HG03558 (cell line): Measurements from ENCODE around the gene TMEM131L.
"Not testable (repeated sequence)": the region's sequence is repeated elsewhere in the genome, so short reads cannot be mapped to it uniquely, and the experiment has no call there.

Source experiments
- ATAC-seq: cut with Tn5 transposase; IDR thresholded peaks from one replicate; pipeline ENCODE4 v1.9.1; 2021; ENCODE audit warnings: moderate number of reproducible peaks; ENCODE audit not compliant: unreplicated experiment; ENCODE audit errors: extremely low read depth

The TMEM131L gene

DNA sequence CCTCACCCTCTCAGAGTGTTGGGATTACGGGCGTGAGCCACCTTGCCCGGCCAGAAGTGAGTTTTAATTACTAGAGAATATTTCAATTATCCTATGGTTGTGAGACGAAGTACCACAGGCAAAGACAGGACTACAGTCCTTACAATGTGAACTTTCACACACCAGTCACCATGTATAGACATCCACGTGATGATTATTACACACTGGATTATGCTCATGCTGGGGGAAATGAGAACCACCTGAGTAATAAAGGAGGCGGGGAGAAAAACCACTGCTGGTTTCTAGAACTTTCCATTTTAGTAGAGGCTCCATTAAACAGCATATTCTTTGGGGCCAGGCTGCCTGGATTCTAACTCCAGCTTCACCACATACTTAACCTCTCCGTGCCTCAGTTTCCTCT is 175.4 kb downstream of the TMEM131L start:
- no peak for ATAC-seq

DNA sequence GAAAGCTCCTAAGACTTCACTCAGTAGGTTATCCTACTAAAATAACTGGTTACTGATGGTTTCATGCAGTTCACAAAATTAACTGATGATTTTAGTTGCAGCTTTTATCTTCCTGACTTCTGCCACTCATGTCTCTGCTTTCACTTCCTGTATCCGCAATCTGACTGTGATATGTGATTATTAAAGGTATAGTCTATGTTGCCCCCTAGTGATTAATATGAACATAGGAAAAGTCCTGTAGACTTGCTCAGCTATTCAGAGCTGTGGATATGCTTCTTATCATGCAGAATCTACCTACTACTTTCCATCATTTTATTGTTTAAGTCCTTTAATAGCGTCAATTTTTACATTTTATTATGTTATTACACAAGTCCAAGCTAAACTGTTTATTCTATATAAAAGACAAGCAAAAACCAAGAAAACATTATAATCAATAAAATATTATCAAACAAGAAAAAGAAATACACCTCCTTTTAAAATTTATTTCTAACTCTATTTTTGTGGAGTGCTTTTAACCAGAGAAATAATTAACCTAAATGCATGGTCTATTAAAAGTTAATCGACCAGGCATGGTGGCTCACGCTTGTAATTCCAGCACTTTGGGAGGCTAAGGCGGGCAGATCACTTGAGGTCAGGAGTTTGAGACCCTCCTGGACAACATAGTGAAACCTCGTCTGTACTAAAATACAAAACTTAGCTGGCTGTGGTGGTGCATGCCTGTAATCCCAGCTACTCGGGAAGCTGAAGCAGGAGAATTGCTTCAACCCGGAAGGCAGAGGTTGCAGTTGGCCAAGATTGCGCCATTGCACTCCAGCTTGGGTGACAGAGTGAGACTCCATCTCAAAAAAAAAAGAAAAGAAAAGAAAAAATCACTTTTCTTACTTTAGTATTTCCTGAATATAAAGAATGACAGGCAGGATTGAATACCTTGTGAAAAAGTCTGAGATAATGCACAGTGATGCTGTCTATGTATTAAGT is 177.5 kb downstream of the TMEM131L start:
- ATAC-seq, result peak; percentile 90

DNA sequence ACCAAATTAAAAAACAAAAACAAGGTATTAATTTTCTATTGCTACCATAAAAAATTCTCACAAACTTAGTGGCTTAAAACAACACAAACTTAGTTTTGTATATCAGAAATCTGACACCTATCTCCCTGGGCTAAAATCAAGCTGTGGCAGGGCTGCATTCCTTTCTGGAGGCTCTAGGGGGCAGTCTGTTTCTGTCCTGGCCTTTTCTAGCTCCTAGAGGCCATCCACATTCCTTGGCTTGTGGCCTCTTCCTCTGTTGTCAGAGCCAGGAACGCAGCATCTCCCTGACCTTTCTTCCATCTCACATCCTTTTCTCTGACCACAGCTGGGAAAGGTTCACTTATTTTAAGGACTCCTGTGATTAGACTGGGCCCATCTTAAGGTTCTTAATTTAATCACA is 179.0 kb downstream of the TMEM131L start:
- ATAC-seq, result no peak

DNA sequence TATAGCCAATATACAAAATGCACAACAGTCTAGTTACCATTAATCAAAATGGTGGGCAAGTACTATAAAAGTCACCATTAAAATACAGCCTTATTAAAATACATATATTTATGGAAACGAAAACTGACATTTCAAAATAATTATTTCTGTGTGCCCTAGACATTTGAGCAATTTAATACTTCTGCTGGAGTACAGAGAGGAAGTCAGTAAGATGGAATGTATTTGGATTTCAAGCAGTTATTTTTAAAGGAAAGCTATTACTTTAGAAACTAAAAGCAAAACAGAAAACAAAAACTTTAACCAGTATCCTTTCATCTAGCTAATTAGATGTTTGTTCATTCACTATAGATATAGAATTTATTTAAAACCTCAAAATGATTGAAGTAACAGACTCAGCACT is 180.1 kb downstream of the TMEM131L start:
- ATAC-seq, result no peak

DNA sequence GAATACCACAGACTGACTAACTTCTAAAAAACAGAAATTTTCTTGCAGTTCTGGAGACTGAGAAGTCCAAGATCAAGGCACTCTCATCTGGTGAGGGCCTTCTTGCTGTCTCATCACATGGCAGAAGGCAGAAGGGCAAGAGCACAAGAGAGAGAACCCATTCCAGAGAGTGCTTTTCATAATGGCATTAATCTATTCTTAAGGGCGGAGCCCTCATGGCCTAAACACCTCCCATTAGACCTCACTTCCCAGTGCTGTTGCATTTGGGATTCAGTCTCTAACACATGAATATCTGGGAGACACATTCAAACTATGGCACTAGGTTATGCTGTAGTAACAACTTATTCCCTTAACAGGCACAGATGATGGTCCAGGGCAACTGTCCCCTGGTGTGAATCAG is 180.8 kb downstream of the TMEM131L start:
- ATAC-seq, result no peak

DNA sequence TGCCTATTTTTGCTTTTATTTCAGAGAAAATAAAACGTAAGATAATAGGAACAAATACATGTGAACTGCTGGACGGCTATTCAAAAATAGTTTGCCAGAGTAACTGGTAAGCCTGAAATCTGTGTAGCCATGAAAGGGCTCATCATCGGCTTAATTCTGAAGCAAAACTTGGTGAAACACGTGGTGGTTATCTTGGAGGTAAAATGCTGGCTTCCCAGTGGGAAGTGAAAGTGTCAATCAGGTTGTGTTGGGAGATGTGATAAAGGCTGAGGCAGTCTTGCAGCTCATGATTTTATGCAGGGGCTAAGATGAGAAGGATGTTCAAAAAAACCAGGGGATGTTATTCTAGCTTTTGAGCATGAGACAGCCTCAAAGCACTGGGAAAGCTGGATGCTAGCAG is 181.8 kb downstream of the TMEM131L start:
- ATAC-seq, result no peak

DNA sequence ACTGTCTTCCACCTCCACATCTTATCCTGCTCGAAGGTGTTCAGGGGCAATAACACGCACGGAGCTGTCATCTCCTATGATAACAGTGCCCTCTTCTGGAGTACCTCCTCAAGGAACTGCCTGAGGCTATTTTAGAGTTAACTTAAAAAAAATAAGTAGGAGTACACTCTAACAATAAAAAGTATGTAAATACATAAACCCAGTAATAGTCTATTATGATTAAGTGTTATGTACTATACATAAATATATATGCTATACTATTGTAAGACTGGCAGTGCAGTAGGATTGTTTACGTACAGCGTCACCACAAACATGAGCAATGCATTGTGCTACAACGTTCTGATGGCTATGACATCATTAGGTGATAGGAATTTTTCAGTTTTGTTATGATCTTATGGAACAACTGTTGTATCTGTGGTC is 183.4 kb downstream of the TMEM131L start:
- no peak for ATAC-seq

DNA sequence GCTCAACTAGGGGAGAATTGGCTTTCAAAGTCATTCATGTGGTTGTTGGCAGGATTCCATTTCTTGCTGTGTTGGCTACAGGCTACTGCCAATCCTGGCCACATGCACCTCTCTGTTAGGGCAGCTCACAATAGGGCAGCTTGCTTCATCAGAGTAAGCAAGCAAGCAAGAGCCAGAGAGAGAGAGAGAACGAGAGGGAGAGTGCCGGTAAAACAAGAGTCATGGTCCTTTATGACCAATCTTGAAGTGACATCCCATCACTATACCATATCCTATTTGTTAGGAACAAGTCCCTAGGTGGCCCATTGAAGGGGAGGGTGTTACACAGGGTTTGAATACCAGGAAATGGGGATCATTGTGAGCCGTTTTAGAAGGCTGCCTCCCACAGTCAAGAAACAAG is 185.0 kb downstream of the TMEM131L start:
- no peak for ATAC-seq

DNA sequence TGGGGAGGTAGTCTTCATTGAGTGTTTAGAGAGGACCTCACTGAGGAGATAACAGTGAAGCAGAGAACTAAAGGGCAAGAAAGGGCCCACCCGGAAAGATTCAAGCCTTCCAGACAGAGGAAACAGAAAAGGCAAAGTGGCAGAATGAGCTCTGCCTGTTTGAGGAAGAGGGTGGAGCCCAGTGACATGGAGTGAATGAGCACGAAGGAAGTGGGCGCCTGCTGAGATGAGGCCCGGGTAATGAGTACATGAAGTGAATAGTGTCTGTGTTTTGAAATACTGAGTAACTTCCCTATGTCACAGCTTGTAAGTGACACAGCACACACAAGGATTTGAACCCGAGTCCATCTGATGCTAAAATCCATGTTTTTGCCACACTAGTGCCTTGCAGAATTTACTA is 185.4 kb downstream of the TMEM131L start:
- ATAC-seq, result no peak

DNA sequence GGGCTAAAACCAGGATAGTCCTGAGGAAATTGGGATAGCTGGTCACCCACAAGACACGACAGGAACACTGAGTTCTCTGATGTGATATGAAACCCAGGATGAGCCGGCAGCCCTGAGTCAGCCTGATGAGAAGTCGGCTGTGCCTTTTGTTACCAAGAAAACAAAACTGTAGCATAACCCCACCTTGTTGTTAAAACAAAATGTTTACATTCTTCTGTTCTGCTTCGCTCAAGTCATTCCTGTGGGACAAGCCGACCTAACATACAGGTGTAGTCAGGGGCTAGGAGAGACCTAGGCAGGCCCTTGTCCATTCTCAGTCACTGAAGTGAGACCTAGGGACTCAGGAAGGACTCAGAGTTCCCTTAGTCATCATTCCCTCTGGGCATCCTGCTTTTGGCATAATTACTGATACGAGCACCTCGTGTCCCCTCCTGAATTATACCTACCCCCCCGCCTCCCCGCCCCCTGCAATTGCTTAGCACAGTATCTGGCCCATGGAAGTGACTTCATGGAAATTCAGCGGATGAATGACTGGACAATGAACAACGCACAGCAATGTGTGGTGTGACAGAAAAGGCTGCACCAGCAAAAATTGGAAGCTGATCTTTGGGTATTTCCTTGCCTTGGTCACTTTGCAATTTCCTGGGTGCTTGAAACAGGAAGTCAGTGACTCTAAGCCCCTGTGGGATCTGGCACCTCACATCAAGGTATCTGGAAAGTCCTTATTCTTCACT is 186.1 kb downstream of the TMEM131L start:
- no peak for ATAC-seq

DNA sequence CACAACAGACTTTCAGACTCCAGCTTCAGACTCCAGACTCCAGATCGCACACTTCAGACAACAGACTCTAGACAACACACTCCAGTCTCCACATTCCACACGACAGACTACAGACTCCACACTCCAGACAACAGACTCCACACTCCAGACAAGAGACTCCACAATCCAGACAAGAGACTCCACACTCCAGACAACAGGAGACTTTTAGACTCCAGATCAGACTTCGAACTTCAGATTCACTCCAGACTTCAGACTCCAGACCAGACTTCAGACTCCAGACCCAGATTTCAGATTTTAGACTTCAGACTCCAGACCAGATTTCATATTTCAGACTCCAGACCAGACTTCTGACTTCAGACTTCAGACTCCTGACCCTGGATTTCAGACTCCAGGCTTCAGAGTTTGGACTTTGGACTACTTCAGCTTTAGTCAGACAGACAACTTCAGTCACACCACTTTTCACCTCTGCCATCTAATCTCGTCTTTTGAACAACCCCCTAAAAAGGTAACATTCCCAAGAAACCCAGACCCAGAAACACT is 188.9 kb downstream of the TMEM131L start:
- ATAC-seq, result no peak

DNA sequence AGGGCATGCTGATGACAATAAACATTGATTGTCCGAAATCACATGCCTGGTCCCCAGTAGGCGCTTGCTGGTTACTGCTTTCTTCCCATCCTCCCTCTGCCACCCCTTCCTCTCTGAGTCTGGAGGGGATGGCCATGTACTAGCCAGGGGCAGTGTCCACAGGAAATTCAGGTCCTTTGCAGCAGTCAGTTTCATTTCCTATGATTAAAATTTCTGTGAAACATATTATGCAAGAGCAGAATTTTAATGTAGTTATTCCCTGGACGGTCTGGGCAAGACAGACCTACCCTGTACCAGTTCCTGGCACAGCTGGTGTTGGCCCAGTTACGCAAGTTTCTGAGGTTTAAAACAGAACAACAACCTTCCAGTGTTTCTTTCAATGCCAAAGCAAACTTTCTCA is 189.8 kb downstream of the TMEM131L start:
- no peak for ATAC-seq

DNA sequence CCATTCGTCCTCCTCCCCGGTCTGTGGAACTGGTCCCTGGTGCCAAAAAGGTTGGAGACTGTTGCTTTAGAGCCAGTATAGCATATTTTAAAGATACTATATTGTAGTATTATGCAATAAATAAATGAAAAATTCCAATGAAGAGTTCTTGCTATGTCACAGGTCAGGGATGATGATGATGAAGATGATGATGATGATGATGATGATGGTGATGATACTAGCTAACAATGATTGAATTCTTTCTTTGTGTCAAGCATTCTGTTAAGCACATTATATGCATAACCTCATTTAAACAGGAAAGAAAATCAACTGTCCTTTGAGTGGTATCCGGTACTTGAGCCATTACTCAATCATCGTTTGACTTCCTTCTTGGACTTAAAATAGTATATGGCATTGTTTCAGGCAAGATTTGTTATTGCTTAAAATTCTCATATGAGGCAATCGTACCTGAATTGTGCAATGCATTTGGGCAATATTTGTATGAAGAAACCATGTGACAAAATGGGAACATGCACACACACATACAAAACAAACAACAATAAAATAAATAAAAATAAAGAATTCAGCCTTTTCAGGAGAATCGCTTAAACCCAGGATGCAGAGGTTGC is 195.2 kb downstream of the TMEM131L start:
- no peak for ATAC-seq

DNA sequence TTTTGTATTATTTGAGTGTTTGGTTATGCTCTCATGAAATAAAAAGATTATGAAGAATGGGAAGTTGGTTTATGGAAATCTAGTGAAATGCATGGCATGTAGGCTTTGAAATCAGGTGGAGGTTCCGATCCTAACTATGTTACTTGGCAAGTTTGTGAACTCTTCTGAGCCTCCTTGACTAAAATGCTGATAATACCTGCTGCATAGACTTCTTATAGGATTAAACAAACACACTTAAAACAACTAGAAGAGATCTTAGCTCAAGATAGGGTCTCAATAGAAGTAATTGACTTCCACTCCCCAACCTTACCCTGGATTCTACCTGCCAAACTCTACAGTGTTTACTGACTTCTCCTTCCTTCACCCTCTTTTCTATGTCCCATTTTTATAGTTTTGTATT is 195.7 kb downstream of the TMEM131L start:
- ATAC-seq, result no peak

DNA sequence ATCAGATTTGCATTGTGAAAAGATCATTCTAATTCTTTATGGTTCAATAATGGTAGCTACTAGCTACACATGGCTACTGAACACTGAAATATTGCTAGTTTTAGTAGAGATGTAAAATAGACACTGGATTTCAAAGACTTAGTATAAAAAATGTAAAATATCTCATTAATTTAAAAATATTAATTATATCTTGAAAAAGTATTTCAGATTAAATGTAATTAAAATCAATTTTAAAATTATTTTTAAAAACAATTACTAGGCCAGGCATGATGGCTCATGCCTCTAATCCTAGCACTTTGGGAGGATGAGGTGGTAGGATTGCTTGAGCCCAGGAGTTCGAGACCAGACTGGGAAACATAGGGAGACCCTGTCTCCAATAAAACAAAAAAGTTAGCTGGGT is 197.5 kb downstream of the TMEM131L start:
- no peak for ATAC-seq

DNA sequence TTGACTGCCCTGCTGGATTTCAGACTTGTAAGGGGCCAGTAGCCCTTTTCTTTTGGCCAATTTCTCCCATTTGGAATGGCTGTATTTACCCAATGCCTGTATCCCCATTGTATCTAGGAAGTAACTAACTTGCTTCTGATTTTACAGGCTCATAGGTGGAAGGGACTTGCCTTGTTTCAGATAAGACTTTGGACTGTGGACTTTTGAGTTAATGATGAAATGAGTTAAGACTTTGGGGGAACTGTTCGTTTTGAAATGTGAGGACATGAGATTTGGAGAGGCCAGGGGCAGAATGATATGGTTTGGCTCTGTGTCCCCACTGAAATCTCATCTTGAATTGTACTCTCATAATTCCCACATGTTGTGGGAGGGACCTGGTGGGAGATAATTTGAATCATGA is 200.3 kb downstream of the TMEM131L start:
- ATAC-seq, result not testable (repeated sequence)

DNA sequence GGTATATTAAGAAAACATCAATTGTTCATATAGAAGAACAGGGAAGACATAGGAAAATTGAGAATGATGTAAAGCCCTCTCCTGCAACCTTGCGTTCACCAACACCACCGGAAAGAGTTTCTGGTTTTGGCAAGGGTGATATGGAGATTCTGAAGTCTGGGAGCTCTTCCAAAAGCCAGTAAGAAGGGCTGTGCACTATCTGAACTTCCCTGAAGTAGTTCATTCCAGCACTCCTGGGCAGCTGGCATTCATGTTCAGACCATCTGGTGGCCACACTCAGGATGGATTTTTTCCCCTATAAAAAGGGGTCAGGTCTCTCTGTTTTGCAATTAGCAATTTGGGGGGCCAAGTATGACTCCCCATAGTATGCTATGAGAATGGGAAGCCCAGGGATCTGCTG is 202.5 kb downstream of the TMEM131L start:
- ATAC-seq, result no peak

DNA sequence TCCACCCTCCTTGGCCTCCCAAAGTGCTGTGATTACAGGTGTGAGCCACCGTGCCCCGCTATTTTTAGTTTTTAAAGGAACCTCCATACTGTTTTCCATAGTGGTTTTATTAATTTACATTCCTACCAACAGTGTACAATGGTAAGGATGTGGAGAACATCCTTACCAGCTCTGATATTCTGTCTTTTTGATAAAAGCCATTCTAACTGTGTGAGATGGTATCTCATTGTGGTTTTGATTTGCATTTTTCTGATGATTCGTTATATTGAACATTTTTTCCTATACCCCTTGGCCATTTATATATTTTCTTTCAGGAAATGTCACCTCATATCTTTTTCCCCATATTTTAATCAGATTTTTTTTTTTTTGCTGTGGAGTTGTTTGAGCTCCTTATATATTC is 203.7 kb downstream of the TMEM131L start:
- no peak for ATAC-seq

DNA sequence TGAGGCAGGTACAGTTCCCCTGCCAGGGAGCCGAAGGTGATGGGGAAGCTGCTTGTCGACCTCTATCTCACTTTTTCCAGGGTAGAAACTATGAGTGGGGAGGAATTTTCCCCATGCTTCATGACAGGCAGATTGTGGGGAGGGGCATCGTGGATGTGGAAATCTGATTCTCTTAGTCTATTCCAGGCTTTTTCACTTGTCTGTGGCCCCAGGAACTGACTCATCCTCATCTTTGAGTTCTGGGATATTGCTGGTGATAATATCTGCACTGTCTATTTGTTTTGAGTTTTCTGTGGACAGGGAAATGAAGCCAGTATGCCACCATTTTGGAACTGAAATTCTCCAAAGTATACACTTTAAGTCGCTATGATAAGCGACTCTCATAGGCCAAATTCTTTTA is 210.3 kb downstream of the TMEM131L start:
- ATAC-seq, result no peak

DNA sequence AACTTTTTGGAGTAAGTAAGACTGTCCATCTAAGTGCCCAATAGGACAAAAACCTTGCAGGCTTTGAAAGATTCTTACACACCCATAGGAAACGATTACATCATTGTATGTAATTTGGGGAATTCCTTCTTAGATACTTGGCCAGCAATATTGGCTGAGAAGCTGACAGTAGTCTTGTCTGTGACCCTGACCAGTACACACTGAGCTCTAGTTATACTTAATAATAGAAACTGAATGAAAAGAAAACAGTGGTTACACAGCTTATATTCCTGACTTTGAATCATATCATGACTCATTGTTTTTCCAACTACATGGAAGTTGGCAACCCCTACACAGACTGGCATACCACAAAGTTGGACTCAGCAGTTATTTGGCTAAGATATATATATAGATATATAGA is 210.8 kb downstream of the TMEM131L start:
- no peak for ATAC-seq

DNA sequence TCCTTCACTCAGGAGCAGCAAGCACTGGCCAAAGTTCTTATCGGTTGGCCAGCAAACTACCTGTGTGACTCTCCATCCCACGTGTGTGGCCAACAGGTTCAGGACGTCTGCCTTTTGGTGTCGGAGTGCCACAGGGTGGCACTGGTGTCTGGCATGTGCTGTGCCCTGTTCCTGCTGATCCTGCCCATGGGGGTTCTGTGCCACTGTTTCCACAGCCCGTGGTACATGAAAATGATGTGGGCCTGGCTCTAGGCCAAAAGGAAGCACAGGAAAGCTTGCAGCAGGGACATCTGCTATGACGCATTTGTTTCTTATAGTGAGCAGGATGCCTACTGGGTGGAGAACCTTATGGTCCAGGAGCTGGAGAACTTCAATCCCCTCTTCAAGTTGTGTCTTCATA is 213.3 kb downstream of the TMEM131L start:
- ATAC-seq, result no peak
